Hematopoietic multipotent progenitor cell treated with erythropoietin and hydrocortisone succinate and interleukin-3 and kit ligand, for 4 days (in vitro differentiated cells): ENCODE data around the gene RIN3.

ENCODE experiments used
- DNase-seq: peaks from one replicate; pipeline ENCODE4 v3.0.0-alpha.2; 2015

RIN3 gene

GRCh38 chr14:92512807-92513203 is 776 bp upstream of the RIN3 start:
- no peak for DNase-seq

- peak; percentile 62 for DNase-seq
These were observed 624 bp downstream of the RIN3 start for GRCh38 chr14:92513966-92514843.

GRCh38 chr14:92514844-92515514 is 1.4 kb downstream of the RIN3 start:
- no peak for DNase-seq

GRCh38 chr14:92515546-92516343 is 2.2 kb downstream of the RIN3 start:
- DNase-seq = peak; percentile 60

- DNase-seq = no peak
These were observed 2.9 kb downstream of the RIN3 start for GRCh38 chr14:92516344-92516965.

- peak; percentile 58 for DNase-seq
These were observed 3.5 kb downstream of the RIN3 start for GRCh38 chr14:92516966-92517506.

- no peak for DNase-seq
These were observed 4.2 kb downstream of the RIN3 start for GRCh38 chr14:92517761-92518160.

- no peak for DNase-seq
These were observed 5.9 kb downstream of the RIN3 start for GRCh38 chr14:92519246-92520101.

- DNase-seq = peak; percentile 80
These were observed 6.8 kb downstream of the RIN3 start for GRCh38 chr14:92520102-92521057.

- DNase-seq = no peak
These were observed 7.5 kb downstream of the RIN3 start for GRCh38 chr14:92521058-92521415.

- no peak for DNase-seq
These were observed 10.2 kb downstream of the RIN3 start for GRCh38 chr14:92523752-92524151.

GRCh38 chr14:92524602-92525185 is 11.1 kb downstream of the RIN3 start:
- DNase-seq = peak; percentile 82

GRCh38 chr14:92525322-92526095 is 11.9 kb downstream of the RIN3 start:
- no peak for DNase-seq

GRCh38 chr14:92527721-92528120 is 14.1 kb downstream of the RIN3 start:
- DNase-seq = no peak

GRCh38 chr14:92528486-92529100 is 15.0 kb downstream of the RIN3 start:
- no peak for DNase-seq

GRCh38 chr14:92529903-92530302 is 16.3 kb downstream of the RIN3 start:
- DNase-seq = peak; percentile 73

- DNase-seq = peak; percentile 90
These were observed 17.7 kb downstream of the RIN3 start for GRCh38 chr14:92531106-92531873.
